Glutamatergic neuron (in vitro differentiated cells): Measurements from ENCODE around the gene SERPINA3. TPM values are rescaled to one million over a fixed set of nuclear protein-coding genes. Genes with fewer than 3 reads are reported as not detected.

Source experiments
- DNase-seq: peaks from one replicate; pipeline ENCODE4 v3.0.0; 2022
- H3K27ac Mint-ChIP-seq: one replicate; pipeline ENCODE4 v1.8.0; 2020; ENCODE audit warnings: mild to moderate bottlenecking, mixed read lengths, inconsistent platforms; ENCODE audit not compliant: unreplicated experiment
- H3K27me3 Mint-ChIP-seq: one replicate; pipeline ENCODE4 v1.8.0; 2020; ENCODE audit warnings: mild to moderate bottlenecking, moderate library complexity, mixed read lengths, inconsistent platforms; ENCODE audit not compliant: unreplicated experiment
- H3K36me3 Mint-ChIP-seq: one replicate; pipeline ENCODE4 v1.8.0; 2020; ENCODE audit warnings: mild to moderate bottlenecking, mixed read lengths, inconsistent platforms; ENCODE audit not compliant: unreplicated experiment
- H3K4me1 Mint-ChIP-seq: one replicate; pipeline ENCODE4 v1.8.0; 2020; ENCODE audit warnings: mild to moderate bottlenecking, low read depth, mixed read lengths, inconsistent platforms; ENCODE audit not compliant: unreplicated experiment
- H3K4me3 Mint-ChIP-seq: one replicate; pipeline ENCODE4 v1.8.0; 2020; ENCODE audit warnings: mild to moderate bottlenecking, mixed read lengths, inconsistent platforms; ENCODE audit not compliant: unreplicated experiment
- H3K9me3 Mint-ChIP-seq: one replicate; pipeline ENCODE4 v1.8.0; 2020; ENCODE audit warnings: mild to moderate bottlenecking, moderate library complexity, mixed read lengths, inconsistent platforms; ENCODE audit not compliant: unreplicated experiment
- total RNA-seq: library from RNA; stranded (reverse); fragmentation: NEBNext Ultra II Directional; extraction: Animal tissue kit (Norgen Biotek cat#: 25700); gene quantifications from one replicate; pipeline ENCODE4 v1.2.1, GENCODE V29; 2021; ENCODE audit not compliant: unreplicated experiment
- TF ChIP-seq, protein P1 (sequence below): fragments of 200-600 bp; sonication (generic); IDR thresholded peaks from one replicate; pipeline ENCODE4 v1.5.0; 2021; ENCODE audit not compliant: partially characterized antibody, unreplicated experiment

Gene SERPINA3
- total RNA-seq, 1 donor from 2014 or later, result not detected

DNA sequence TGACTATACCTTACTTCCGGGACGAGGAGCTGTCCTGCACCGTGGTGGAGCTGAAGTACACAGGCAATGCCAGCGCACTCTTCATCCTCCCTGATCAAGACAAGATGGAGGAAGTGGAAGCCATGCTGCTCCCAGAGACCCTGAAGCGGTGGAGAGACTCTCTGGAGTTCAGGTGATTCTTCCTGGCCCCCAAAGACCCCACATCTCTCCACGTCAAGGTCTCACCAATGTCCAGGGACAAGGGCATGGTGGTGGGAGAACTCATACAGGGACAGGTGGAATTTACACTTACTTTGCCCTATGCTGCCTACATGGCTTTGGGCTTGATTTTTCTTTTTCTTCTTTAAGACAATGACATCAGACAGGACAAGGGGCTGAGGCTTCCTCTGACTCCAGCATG, 7.1 kb downstream of the SERPINA3 start:
- TF ChIP-seq, protein P1, sequence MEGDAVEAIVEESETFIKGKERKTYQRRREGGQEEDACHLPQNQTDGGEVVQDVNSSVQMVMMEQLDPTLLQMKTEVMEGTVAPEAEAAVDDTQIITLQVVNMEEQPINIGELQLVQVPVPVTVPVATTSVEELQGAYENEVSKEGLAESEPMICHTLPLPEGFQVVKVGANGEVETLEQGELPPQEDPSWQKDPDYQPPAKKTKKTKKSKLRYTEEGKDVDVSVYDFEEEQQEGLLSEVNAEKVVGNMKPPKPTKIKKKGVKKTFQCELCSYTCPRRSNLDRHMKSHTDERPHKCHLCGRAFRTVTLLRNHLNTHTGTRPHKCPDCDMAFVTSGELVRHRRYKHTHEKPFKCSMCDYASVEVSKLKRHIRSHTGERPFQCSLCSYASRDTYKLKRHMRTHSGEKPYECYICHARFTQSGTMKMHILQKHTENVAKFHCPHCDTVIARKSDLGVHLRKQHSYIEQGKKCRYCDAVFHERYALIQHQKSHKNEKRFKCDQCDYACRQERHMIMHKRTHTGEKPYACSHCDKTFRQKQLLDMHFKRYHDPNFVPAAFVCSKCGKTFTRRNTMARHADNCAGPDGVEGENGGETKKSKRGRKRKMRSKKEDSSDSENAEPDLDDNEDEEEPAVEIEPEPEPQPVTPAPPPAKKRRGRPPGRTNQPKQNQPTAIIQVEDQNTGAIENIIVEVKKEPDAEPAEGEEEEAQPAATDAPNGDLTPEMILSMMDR, result no peak
- H3K36me3 Mint-ChIP-seq, result peaks cover 38% of the 10 kb centered on the region
- H3K9me3 Mint-ChIP-seq, result peaks cover 29% of the 10 kb centered on the region
- H3K4me1 Mint-ChIP-seq, result no peaks in the 10 kb centered on the region
- H3K27me3 Mint-ChIP-seq, result peaks cover 4% of the 10 kb centered on the region
- no peak for DNase-seq
- no peak overlapping the region for H3K4me3 Mint-ChIP-seq
- H3K27ac Mint-ChIP-seq, result no peak overlapping the region

DNA sequence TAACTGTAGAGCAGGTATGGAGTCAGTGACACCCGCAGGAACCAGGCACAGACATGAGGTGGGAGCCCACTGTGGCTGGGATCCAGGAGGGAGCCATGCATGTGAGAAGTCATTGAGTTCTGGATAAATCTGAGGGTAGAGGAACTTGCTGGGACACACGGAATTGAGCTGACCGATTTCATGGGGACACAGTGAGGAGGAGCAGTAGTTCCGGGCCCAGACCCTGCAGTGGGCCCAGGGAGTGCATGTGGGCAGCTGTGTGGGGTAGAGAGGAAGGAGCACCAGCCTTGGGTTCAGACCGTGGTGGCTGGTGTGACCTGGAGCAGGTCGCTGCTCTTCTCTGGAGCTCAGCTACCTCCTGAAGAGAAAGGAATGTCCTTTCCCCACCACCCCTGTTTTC, 8.4 kb downstream of the SERPINA3 start:
- Mint-ChIP-seq H3K4me3 (no peak overlapping the region), H3K36me3 (peaks cover 38% of the 10 kb centered on the region), H3K27ac (no peak overlapping the region), H3K4me1 (no peaks in the 10 kb centered on the region), H3K9me3 (peaks cover 28% of the 10 kb centered on the region), H3K27me3 (peaks cover 4% of the 10 kb centered on the region)
- no peak for DNase-seq
- TF ChIP-seq, protein P1, result no peak

DNA sequence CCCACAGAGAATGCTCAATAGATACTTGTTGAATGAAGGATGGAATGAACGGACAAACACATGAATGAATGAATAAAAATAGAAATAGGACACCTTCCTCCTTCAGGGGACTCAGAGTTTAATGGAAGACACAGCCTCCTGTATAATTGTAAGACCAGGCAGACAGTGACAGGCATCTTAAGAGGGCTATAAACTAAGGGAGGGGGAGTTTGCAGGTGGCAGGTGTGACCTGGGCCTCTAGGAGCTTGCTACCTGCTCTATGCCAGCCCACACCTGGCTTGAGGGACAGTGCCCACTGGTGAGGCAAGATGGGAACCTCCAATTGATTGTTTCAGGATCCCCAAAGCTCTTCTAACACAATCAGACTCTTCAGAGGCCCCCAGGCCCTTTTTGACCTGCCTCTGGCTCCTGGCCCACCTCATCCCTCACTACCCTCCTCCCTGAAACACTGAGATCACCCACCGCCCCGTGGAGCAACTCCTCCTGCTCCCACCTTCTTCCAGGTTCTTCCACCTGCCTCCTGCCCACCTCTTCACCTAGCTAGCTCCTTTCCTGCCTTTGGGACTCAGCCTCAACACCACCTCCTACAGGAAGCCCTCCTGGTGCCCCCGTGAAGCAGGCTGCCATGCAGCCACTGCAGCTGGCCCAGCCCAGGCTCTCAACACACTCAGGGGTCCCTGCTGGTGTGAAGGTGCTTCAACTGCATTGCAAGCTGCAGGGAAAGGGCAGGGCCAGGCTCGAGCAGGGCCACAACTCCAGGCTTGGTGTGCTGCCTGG, 9.4 kb downstream of the SERPINA3 start:
- Mint-ChIP-seq H3K4me1 (no peaks in the 10 kb centered on the region), H3K36me3 (peaks cover 34% of the 10 kb centered on the region), H3K4me3 (no peak overlapping the region), H3K9me3 (peaks cover 25% of the 10 kb centered on the region), H3K27ac (no peak overlapping the region), H3K27me3 (peaks cover 4% of the 10 kb centered on the region)
- TF ChIP-seq, protein P1, result no peak
- no peak for DNase-seq

DNA sequence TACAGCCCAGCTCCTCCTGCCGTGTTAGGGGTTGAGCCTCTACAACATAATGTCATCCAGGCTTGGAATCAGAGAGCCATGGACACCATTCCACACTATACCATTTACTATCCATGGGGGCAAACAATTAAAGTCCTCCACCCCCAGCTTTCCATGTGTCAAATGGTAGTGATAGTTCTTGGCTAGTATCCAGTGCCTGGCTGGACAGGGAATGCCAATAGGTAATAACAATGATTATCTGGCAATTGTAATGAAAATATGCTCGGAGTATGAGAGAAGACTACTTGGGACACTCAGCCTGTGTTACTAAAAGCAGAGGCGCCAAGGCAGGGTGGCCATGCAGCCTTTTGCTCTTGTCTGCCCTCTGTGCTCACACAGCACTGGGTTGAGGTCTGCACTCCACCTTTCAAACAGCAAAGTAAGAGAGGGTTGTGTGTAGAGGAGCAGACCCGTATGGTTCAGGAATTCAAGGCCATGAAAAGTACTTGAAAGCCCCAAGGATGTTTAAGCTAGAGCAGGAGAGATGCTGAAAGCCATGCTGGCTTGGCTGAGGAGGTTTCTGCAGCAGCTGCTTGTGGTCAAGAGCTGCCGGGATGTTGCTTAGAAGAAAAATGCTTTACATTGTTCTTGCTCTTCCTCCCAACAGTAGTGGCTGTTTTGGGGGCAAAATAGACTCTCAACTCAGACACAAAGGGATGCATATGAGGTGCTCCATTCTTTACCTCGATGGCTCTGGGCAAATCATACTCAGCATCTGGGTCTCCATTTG, 10.6 kb downstream of the SERPINA3 start:
- Mint-ChIP-seq H3K36me3 (peaks cover 25% of the 10 kb centered on the region), H3K9me3 (peaks cover 18% of the 10 kb centered on the region), H3K4me1 (no peaks in the 10 kb centered on the region), H3K27ac (no peak overlapping the region), H3K4me3 (no peak overlapping the region), H3K27me3 (peaks cover 4% of the 10 kb centered on the region)
- DNase-seq, result no peak
- TF ChIP-seq, protein P1, result no peak

DNA sequence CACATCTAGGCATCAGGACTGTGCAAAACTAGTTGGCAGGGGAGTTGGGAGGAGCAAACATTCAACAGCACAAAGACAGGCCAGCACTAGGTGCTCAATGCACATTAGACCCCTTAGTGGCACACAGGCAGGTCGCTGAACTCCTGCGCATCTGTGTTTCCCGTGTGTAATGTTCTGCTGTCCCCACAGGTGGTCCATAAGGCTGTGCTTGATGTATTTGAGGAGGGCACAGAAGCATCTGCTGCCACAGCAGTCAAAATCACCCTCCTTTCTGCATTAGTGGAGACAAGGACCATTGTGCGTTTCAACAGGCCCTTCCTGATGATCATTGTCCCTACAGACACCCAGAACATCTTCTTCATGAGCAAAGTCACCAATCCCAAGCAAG, 11.2 kb downstream of the SERPINA3 start:
- TF ChIP-seq, protein P1, result no peak
- peaks cover 20% of the 10 kb centered on the region for H3K36me3 Mint-ChIP-seq
- no peak for DNase-seq
- H3K4me3 Mint-ChIP-seq, result no peak overlapping the region
- peaks cover 4% of the 10 kb centered on the region for H3K27me3 Mint-ChIP-seq
- no peak overlapping the region for H3K27ac Mint-ChIP-seq
- peaks cover 14% of the 10 kb centered on the region for H3K9me3 Mint-ChIP-seq
- no peaks in the 10 kb centered on the region for H3K4me1 Mint-ChIP-seq
